Right renal cortex interstitium (tissue), 3 donors: ENCODE measurements around the gene XPNPEP3. TPM values are rescaled to one million over a fixed set of nuclear protein-coding genes. Genes with fewer than 3 reads are reported as not detected.
A peak's percentile ranks its signal among the peaks of the same experiment; 100 is the strongest.
"Not testable (repeated sequence)": the region's sequence is repeated elsewhere in the genome, so short reads cannot be mapped to it uniquely, and the experiment has no call there.

Experiments used
- DNase-seq, 3 donors: peaks; one replicate each; pipeline ENCODE4 v3.0.0-alpha.2; 2013; ENCODE audit warnings: low read depth in 3 of 3, low spot score in 2 of 3
- polyA plus RNA-seq, 3 donors: library from polyadenylated mRNA; unstranded; fragments of 120-200 nt; gene quantifications; one replicate each; pipeline ENCODE4 v1.2.1, GENCODE V29; 2013; ENCODE audit not compliant: insufficient read length in 3 of 3

XPNPEP3 gene
- polyA plus RNA-seq, 3 donors, result 12.6 to 24.8 (median 23.2) TPM

- peak in 1 of 3 donors; percentile 17 for DNase-seq
These were observed 902 bp upstream of the XPNPEP3 start for GRCh38 chr22:40855979-40856512.

- DNase-seq, result peak in 1 of 3 donors; percentile 15
These were observed 434 bp downstream of the XPNPEP3 start for GRCh38 chr22:40857309-40857855.

- DNase-seq, result no peak
These were observed 5.1 kb downstream of the XPNPEP3 start, which contains the start of gene DNAJB7 for GRCh38 chr22:40862013-40862412. Gene DNAJB7 (minus strand): TSS chr22:40862113. CDS start chr22:40861994, 119 bp downstream.

GRCh38 chr22:40862537-40862936 is 5.6 kb downstream of the XPNPEP3 start:
- no peak for DNase-seq

- no peak for DNase-seq
These were observed 10.2 kb downstream of the XPNPEP3 start for GRCh38 chr22:40867109-40867508.

- not testable (repeated sequence) for DNase-seq
These were observed 11.4 kb downstream of the XPNPEP3 start for GRCh38 chr22:40868379-40868778.

- DNase-seq, result no peak
These were observed 17.1 kb downstream of the XPNPEP3 start for GRCh38 chr22:40874016-40874415.

GRCh38 chr22:40875111-40875510 is 18.2 kb downstream of the XPNPEP3 start:
- no peak for DNase-seq

GRCh38 chr22:40876907-40877306 is 20.0 kb downstream of the XPNPEP3 start:
- no peak for DNase-seq

- DNase-seq, result no peak
These were observed 20.5 kb downstream of the XPNPEP3 start for GRCh38 chr22:40877488-40877887.

- no peak for DNase-seq
These were observed 22.0 kb downstream of the XPNPEP3 start for GRCh38 chr22:40878922-40879321.

- DNase-seq, result no peak
These were observed 32.2 kb downstream of the XPNPEP3 start for GRCh38 chr22:40889116-40889515.

GRCh38 chr22:40890881-40891280 is 33.9 kb downstream of the XPNPEP3 start:
- no peak for DNase-seq

- no peak for DNase-seq
These were observed 37.5 kb downstream of the XPNPEP3 start for GRCh38 chr22:40894417-40894816.

- DNase-seq, result peak in 2 of 3 donors; percentile 27 to 29
These were observed 42.0 kb downstream of the XPNPEP3 start for GRCh38 chr22:40898850-40899357.

- no peak for DNase-seq
These were observed 47.2 kb downstream of the XPNPEP3 start for GRCh38 chr22:40904101-40904500.

GRCh38 chr22:40908895-40909294 is 51.9 kb downstream of the XPNPEP3 start:
- no peak for DNase-seq

- DNase-seq, result no peak
These were observed 54.8 kb downstream of the XPNPEP3 start for GRCh38 chr22:40911772-40912171.

GRCh38 chr22:40912987-40913386 is 56.0 kb downstream of the XPNPEP3 start:
- DNase-seq, result not testable (repeated sequence)

- no peak for DNase-seq
These were observed 62.5 kb downstream of the XPNPEP3 start for GRCh38 chr22:40919446-40919845.

- DNase-seq, result no peak
These were observed 63.6 kb downstream of the XPNPEP3 start for GRCh38 chr22:40920526-40920925.

GRCh38 chr22:40922484-40923303 is 65.7 kb downstream of the XPNPEP3 start:
- DNase-seq, result peak; percentile 39 to 72 (median 49)
